Activated T-cell treated with anti-CD3 and anti-CD28 coated beads, Interleukin-2, amount 50 U/mL, for 4 hours (primary cell): ENCODE data around the gene KCNK6. TPM values are rescaled to one million over a fixed set of nuclear protein-coding genes. Genes with fewer than 3 reads are reported as not detected.
"Not testable (repeated sequence)": the region's sequence is repeated elsewhere in the genome, so short reads cannot be mapped to it uniquely, and the experiment has no call there.

ENCODE experiments used
- ATAC-seq, 2 donors: fragments of 200-7000 bp; cut with Tn5 transposase; one replicate each; pipeline ENCODE4 v1.10.0; 2021
- DNase-seq: peaks from one replicate; pipeline ENCODE4 v3.0.0-alpha.2; 2020
- H3K27me3 Mint-ChIP-seq: one replicate; pipeline ENCODE4 v1.8.0; 2021; ENCODE audit warnings: low read depth, mixed read lengths
- H3K36me3 Mint-ChIP-seq: one replicate; pipeline ENCODE4 v1.8.0; 2022; ENCODE audit warnings: mixed read lengths; ENCODE audit not compliant: insufficient read depth
- H3K4me1 Mint-ChIP-seq: one replicate; pipeline ENCODE4 v1.8.0; 2021; ENCODE audit warnings: low read depth, mixed read lengths
- H3K4me3 Mint-ChIP-seq: one replicate; pipeline ENCODE4 v1.8.0; 2021; ENCODE audit warnings: mild to moderate bottlenecking, moderate library complexity, mixed read lengths
- H3K9me3 Mint-ChIP-seq: one replicate; pipeline ENCODE4 v1.8.0; 2021; ENCODE audit warnings: mixed read lengths
- total RNA-seq, 3 donors: library from RNA; stranded (reverse); gene quantifications; one replicate each; pipeline ENCODE4 v1.2.1, GENCODE V29; 2021

Gene KCNK6
- total RNA-seq, 3 donors from 2014 or later: 9.2 to 10.9 (median 9.8) TPM

DNA sequence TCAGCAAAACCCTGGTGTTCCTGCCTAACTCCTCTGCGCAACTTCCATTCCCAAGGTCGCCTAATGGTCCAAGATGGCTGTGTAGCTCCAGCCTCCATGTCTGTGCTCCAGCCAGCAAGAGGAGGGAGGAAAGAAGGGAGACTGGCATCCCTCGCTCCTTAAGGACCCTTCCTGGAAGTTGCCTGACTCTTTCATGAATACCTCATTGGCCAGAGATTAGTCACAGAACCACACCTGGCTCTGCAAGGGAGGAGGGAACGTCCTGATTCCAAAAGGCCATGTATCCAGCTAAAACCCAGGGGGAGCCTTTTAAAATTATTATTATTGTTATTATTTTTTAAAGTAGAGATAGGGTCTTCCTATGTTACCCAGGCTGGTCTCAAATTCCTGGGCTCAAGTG, 4.8 kb downstream of the KCNK6 start:
- Mint-ChIP-seq H3K4me1 (peaks cover 25% of the 10 kb centered on the region), H3K9me3 (no peaks in the 10 kb centered on the region), H3K36me3 (peaks cover 16% of the 10 kb centered on the region), H3K27me3 (no peaks in the 10 kb centered on the region), H3K4me3 (no peak overlapping the region)
- DNase-seq (no peak), ATAC-seq (no peak)

DNA sequence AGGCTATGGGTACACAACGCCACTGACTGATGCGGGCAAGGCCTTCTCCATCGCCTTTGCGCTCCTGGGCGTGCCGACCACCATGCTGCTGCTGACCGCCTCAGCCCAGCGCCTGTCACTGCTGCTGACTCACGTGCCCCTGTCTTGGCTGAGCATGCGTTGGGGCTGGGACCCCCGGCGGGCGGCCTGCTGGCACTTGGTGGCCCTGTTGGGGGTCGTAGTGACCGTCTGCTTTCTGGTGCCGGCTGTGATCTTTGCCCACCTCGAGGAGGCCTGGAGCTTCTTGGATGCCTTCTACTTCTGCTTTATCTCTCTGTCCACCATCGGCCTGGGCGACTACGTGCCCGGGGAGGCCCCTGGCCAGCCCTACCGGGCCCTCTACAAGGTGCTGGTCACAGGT, 6.9 kb downstream of the KCNK6 start:
- no peak overlapping the region for H3K4me3 Mint-ChIP-seq
- DNase-seq: no peak
- ATAC-seq: no peak
- no peaks in the 10 kb centered on the region for H3K9me3 Mint-ChIP-seq
- no peaks in the 10 kb centered on the region for H3K27me3 Mint-ChIP-seq
- peaks cover 16% of the 10 kb centered on the region for H3K36me3 Mint-ChIP-seq
- H3K4me1 Mint-ChIP-seq: peaks cover 11% of the 10 kb centered on the region

DNA sequence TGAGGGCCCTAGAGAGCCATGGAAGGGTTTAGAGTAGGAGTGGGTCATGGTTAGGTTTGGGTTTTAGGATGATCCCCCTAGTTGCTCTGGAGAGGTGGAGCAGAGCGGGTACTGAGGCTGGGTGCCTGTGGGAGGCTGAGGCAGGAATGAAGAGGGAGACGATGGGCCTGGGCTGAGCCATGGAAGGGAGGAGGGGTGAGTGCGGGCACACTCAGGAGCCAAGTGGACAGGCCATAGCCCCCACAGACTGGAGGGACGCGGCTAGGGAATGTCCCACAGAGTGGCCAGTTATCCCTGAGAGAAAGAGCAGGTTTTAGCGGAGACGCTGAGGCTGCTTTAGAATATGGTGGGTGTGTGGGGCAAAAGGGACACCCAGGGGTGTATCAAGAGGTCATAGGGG, 10.0 kb downstream of the KCNK6 start:
- Mint-ChIP-seq H3K4me3 (no peak overlapping the region), H3K9me3 (no peaks in the 10 kb centered on the region), H3K36me3 (peaks cover 13% of the 10 kb centered on the region), H3K27me3 (no peaks in the 10 kb centered on the region), H3K4me1 (no peaks in the 10 kb centered on the region)
- no peak for ATAC-seq
- no peak for DNase-seq

DNA sequence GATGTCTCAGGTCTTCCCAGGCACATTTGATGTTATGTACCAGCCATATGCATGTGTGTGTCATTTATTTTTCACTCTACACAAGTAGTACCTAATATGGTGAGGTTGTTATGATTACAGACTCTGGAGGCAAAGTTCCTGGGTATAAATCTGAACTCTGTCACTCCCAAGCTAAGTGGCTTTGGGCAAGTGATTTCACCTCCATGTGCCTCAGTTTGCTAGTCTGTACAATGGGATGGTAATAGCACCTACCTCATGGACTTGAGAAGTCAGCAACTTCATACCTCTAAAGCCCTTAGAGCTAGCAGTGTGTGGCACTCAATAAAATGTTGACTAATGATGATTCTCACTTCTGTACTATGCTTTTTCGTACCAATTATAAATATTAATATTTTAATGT, 12.1 kb downstream of the KCNK6 start:
- no peak for ATAC-seq
- no peak for DNase-seq
- no peak overlapping the region for H3K4me3 Mint-ChIP-seq
- H3K36me3 Mint-ChIP-seq: peaks cover 11% of the 10 kb centered on the region
- H3K27me3 Mint-ChIP-seq: no peaks in the 10 kb centered on the region
- H3K4me1 Mint-ChIP-seq: no peaks in the 10 kb centered on the region
- no peaks in the 10 kb centered on the region for H3K9me3 Mint-ChIP-seq

DNA sequence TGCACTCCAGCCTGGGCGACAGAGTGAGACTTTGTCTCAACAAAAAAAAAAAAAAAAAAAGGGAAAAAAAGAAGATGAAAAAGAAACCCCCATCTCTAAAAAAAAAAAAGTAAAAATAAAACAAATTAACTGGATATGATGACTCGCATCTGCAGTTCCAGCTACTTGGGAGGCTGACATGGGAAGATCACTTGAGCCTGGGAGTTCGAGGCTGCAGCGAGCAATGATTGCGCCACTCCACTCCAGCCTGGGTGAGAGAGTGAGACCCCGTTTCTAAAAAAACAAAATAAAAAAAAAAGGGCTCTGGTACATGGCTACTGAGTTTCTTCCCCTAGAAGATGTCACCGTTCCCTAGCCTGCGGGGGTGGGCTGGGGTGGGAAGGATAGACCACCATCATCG, 13.6 kb downstream of the KCNK6 start:
- ATAC-seq: no peak
- no peaks in the 10 kb centered on the region for H3K9me3 Mint-ChIP-seq
- H3K4me3 Mint-ChIP-seq: no peak overlapping the region
- H3K36me3 Mint-ChIP-seq: no peaks in the 10 kb centered on the region
- no peak for DNase-seq
- peaks cover 7% of the 10 kb centered on the region for H3K4me1 Mint-ChIP-seq
- H3K27me3 Mint-ChIP-seq: no peaks in the 10 kb centered on the region

DNA sequence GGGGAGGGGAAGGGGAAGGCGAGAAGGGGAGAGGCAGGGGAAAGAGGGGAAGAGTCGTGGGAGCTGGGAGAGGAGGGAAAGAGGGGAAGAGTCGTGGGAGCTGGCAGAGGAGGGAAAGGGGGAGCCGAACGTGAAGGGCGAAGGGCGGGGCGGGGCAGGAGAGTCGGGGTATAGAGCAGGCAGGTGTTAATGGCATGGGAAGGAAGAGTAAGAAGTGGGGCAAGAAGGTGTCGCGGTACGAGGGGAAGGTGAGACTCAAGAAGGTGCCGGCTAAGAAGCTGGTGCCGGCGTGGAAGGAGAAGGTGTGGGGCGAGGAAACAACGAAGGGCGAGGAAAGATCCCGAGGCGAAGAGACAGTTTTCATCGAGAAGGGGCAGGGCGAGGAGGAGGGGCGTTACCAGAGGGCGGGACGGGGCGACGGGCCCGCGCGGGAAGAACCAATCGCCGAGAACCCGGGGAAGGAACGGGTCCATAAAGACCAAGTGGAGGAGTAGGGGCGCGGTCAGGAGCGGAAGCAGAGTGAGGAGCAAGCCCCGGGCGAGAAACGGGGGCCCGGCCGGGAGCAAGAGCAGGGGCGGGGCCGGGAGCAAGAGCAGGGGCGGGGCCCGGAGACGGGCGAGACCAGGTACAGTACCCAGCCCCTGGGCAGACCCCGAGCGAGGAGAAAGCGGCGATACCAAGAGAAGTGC, 16.4 kb downstream of the KCNK6 start:
- no peaks in the 10 kb centered on the region for H3K36me3 Mint-ChIP-seq
- DNase-seq (peak; percentile 89), ATAC-seq (peak; percentile 84 to 85)
- H3K4me1 Mint-ChIP-seq: peaks cover 9% of the 10 kb centered on the region
- H3K4me3 Mint-ChIP-seq: peak overlapping the region; percentile 95
- H3K27me3 Mint-ChIP-seq: no peaks in the 10 kb centered on the region
- no peaks in the 10 kb centered on the region for H3K9me3 Mint-ChIP-seq

DNA sequence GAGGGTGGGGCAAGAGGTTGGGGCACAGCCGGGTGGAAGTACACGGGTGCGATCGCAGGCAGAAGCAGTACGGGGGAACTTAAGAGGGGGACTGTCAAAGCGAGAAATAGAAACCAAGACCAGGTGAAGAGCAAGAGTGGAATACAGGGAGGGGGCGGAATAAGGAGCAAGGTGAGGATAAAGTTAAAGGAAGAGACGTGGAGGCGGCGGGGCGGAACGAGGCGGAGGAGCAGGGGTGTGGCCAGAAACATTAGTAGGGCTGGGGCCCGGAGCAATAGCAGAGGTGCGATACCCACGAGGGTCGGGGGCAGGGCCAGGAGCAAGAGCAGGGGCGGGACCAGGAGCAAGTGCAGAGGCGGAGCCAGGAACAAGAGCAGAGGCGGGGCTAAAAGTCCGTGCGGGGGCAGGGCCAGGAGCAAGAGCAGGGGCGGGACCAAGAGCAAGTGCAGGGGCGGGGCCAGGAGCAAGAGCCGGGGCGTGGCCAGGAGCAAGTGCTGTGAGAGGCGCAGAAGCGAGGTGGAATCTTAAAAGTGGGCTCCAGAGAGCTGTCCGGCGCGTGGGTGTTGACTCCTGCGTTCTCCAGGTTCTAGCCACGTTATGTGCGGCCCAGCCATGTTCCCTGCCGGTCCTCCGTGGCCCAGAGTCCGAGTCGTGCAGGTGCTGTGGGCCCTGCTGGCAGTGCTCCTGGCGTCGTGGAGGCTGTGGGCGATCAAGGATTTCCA, 17.2 kb downstream of the KCNK6 start:
- peaks cover 9% of the 10 kb centered on the region for H3K4me1 Mint-ChIP-seq
- H3K27me3 Mint-ChIP-seq: no peaks in the 10 kb centered on the region
- ATAC-seq (peak; percentile 66), DNase-seq (peak; percentile 95)
- no peaks in the 10 kb centered on the region for H3K9me3 Mint-ChIP-seq
- no peaks in the 10 kb centered on the region for H3K36me3 Mint-ChIP-seq
- H3K4me3 Mint-ChIP-seq: peak overlapping the region; percentile 95

DNA sequence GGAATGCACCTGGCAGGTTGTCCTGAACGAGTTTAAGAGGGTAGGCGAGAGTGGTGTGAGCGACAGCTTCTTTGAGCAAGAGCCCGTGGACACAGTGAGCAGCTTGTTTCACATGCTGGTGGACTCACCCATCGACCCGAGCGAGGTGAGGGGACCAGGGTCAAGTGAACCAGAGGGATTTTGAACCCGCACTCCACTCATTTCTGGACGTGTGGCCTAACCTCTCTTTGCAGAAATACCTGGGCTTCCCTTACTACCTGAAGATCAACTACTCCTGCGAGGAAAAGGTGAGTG, 17.7 kb downstream of the KCNK6 start:
- Mint-ChIP-seq H3K4me1 (peaks cover 9% of the 10 kb centered on the region), H3K27me3 (no peaks in the 10 kb centered on the region), H3K4me3 (peak overlapping the region; percentile 95), H3K36me3 (no peaks in the 10 kb centered on the region), H3K9me3 (no peaks in the 10 kb centered on the region)
- ATAC-seq (no peak), DNase-seq (no peak)

DNA sequence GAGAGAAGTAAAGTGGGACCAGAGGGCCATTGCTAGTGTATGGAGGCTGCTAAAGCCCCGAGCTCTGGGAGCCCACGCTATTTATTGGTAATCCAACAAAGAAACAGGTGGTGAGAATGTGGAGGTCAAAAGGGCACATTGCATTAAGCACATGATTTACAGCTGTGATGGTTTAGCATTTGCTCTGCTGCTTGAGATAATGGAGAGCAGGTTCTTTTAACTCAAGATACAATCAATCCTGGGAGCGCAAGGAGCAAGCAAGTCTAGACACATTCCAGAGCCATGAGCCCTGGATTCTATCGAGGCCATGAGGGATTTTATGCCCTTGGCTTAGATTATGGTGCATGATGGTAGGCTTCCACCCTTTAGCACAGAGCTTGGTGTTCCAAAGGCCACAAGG, 19.4 kb downstream of the KCNK6 start:
- DNase-seq, H3K27me3 Mint-ChIP-seq, H3K4me1 Mint-ChIP-seq, H3K4me3 Mint-ChIP-seq, H3K36me3 Mint-ChIP-seq, H3K9me3 Mint-ChIP-seq, ATAC-seq: not testable (repeated sequence)

DNA sequence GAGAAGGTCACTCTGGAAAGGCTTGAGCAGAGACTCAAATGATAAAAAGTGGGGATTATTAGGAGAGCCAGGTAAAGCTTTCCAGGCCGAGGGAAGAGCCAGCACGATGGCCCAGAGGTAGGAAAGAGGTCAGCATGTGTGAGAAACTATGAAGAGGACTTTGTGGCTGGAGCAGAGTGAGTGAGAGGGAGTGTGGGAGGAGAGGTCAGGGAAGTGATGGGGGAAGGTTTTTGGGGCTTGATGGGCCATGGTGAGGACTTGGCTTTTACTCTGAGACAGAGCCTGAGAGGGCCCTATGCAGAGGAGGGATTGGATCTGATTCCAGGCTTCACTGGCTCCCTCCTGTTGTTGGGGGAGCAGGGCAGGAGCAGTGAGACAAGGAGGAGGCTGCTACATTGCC, 21.3 kb downstream of the KCNK6 start:
- DNase-seq (no peak), ATAC-seq (no peak)
- Mint-ChIP-seq H3K4me1 (peaks cover 9% of the 10 kb centered on the region), H3K36me3 (no peaks in the 10 kb centered on the region), H3K9me3 (no peaks in the 10 kb centered on the region), H3K4me3 (no peak overlapping the region), H3K27me3 (no peaks in the 10 kb centered on the region)

DNA sequence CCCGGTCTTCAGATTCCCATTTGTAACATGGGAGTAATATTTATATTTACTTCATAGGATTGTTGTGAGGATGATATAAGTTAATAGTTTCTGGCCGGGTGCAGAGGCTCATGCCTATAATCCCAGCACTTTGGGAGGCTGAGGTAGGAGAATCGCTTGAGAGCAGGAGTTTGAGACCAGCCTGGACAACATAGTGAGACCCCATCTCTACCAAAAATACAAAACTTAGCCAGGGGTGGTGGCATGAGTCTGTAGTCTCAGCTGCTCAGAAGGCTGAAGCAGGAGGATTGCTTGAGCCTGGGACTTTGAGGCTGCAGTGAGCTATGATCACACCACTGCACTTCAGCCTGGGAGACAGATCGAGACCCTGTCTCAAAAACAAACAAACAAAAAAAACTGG, 27.2 kb downstream of the KCNK6 start:
- Mint-ChIP-seq H3K4me1 (no peaks in the 10 kb centered on the region), H3K36me3 (no peaks in the 10 kb centered on the region), H3K9me3 (no peaks in the 10 kb centered on the region), H3K4me3 (no peak overlapping the region), H3K27me3 (no peaks in the 10 kb centered on the region)
- ATAC-seq: no peak
- DNase-seq: no peak

DNA sequence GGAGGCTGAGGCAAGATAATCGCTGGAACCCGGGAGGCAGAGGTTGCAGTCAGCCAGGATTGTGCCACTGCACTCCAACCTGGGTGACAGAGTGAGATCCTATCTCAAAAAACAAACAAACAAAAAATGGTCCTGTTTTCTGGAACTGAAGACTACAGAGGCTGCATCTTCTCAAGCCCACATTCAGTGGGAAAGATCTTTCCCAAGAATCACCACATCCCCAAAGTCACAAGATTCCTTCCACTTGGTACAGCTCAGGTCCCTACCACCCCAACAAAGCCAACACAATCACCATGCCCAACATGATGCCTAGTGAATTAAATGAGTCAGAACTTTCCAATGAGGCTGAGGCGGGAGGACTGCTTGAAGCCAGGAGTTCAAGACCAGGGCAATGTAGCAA, 31.2 kb downstream of the KCNK6 start:
- H3K9me3 Mint-ChIP-seq: no peaks in the 10 kb centered on the region
- H3K4me3 Mint-ChIP-seq: no peak overlapping the region
- H3K36me3 Mint-ChIP-seq: no peaks in the 10 kb centered on the region
- H3K4me1 Mint-ChIP-seq: no peaks in the 10 kb centered on the region
- no peaks in the 10 kb centered on the region for H3K27me3 Mint-ChIP-seq
- DNase-seq (no peak), ATAC-seq (no peak)

DNA sequence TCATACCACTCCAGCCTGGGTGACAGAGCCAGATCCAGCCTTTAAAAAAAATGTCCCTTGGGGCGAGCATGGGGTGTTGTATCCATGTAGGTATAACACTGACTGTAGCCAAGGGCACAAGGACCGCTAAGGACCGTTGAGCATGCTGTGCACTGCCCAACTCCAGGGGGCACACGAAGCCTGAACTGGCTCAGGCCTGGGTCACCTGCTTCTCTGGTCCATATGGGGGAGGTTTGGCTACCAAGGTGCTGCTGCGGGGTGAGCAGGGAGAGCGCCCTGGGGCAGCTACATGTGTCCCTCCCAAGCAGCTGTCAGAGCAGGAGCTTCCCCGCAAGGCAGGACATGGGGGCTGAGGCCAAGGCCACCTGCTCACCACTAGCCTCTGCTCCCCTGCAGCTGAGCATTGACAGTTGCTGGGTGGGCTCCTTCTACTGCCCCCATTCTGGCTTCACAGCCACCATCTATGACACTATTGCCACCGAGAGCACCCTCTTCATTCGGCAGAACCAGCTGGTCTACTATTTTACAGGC, 32.3 kb downstream of the KCNK6 start:
- no peaks in the 10 kb centered on the region for H3K9me3 Mint-ChIP-seq
- no peaks in the 10 kb centered on the region for H3K36me3 Mint-ChIP-seq
- no peak overlapping the region for H3K4me3 Mint-ChIP-seq
- no peaks in the 10 kb centered on the region for H3K27me3 Mint-ChIP-seq
- DNase-seq: no peak
- H3K4me1 Mint-ChIP-seq: no peaks in the 10 kb centered on the region
- ATAC-seq: no peak

DNA sequence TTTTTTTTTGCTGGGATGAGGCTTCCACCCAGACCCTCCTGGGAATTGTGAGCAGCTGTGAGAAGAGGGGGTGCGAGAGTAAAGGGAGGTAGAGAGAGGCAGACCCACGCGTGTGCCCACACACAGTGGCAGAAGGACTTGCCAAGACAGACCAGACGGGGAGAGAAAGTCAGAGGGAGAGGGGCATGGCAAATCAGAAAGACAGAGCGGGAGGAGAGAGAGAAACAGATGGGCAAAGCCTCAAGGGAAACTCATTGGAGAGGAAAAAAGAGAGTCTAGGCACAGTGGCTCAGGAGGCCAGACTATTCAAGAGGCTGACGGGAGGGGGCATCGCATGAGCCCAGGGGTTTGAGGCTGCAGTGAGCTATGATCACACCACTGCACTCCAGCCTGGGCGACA, 33.0 kb downstream of the KCNK6 start:
- no peak for DNase-seq
- Mint-ChIP-seq H3K27me3 (no peaks in the 10 kb centered on the region), H3K36me3 (no peaks in the 10 kb centered on the region), H3K4me1 (no peaks in the 10 kb centered on the region), H3K4me3 (no peak overlapping the region), H3K9me3 (no peaks in the 10 kb centered on the region)
- ATAC-seq: no peak
